ENCODE results near the gene TNS1. TPM values are rescaled to one million over a fixed set of nuclear protein-coding genes. Genes with fewer than 3 reads are reported as not detected.

TNS1 gene
- polyA plus RNA-seq, 1 experiment = 19.7 TPM

- Histone ChIP-seq H3K27ac (ENCODE audit: low read depth, low read length) (no peak overlapping the region), H3K4me3 (ENCODE audit: low read depth, low read length) (no peak overlapping the region), H3K27me3 (ENCODE audit: control insufficient read depth, insufficient read depth, low read length) (no peaks in the 10 kb centered on the region), H3K9me3 (ENCODE audit: control insufficient read depth, insufficient read depth, low read length) (no peaks in the 10 kb centered on the region)
- ChIA-PET POLR2A (interaction anchor here (1.2 kb wide), 1 partner anchor 34 kb away, joined by 3 read pairs; no protein-coding TSS in a partner anchor), CTCF (interaction anchor here (0.8 to 2.5 kb wide), 13 partner anchors 11 to 62 kb away, joined by 3 to 14 read pairs (median 5); no protein-coding TSS in a partner anchor)
- no peak for TF ChIP-seq CTCF (IDR thresholded peaks at IDR 0.05; ENCODE audit: low read depth, low read length)
- no peak for DNase-seq (ENCODE audit: low read depth, low spot score)
These were observed 70.8 kb downstream of the TNS1 start for GRCh38 chr2:217931846-217932560.

- DNase-seq (ENCODE audit: low read depth, low spot score) = no peak
These were observed 71.8 kb downstream of the TNS1 start for GRCh38 chr2:217930761-217931563.

GRCh38 chr2:217929757-217930707, 72.8 kb downstream of the TNS1 start:
- no peak for TF ChIP-seq CTCF (IDR thresholded peaks at IDR 0.05; ENCODE audit: low read depth, low read length)
- H3K4me3 ChIP-seq (ENCODE audit: low read depth, low read length) = no peak overlapping the region
- H3K9me3 ChIP-seq (ENCODE audit: control insufficient read depth, insufficient read depth, low read length) = no peaks in the 10 kb centered on the region
- no peak for DNase-seq (ENCODE audit: low read depth, low spot score)
- peak overlapping the region; percentile 21 for H3K27ac ChIP-seq (ENCODE audit: low read depth, low read length)
- H3K27me3 ChIP-seq (ENCODE audit: control insufficient read depth, insufficient read depth, low read length) = no peaks in the 10 kb centered on the region
- ChIA-PET CTCF (interaction anchor here (0.8 to 0.9 kb wide), 2 partner anchors 31 to 43 kb away, joined by 4 read pairs; no protein-coding TSS in a partner anchor), POLR2A (interaction anchor here (0.6 to 0.8 kb wide), 2 partner anchors 36 to 192 kb away, joined by 3 read pairs; no protein-coding TSS in a partner anchor)

More at GRCh38 chr2:217930761-217931563, 71.8 kb downstream of the TNS1 start:
- POLR2A ChIA-PET = interaction anchor here (0.6 kb wide), 1 partner anchor 193 kb away, joined by 3 read pairs; no protein-coding TSS in a partner anchor
- Histone ChIP-seq H3K4me3 (ENCODE audit: low read depth, low read length) (no peak overlapping the region), H3K9me3 (ENCODE audit: control insufficient read depth, insufficient read depth, low read length) (no peaks in the 10 kb centered on the region), H3K27ac (ENCODE audit: low read depth, low read length) (peak overlapping the region; percentile 21), H3K27me3 (ENCODE audit: control insufficient read depth, insufficient read depth, low read length) (no peaks in the 10 kb centered on the region)
- CTCF ChIA-PET = no interaction called here
- no peak for TF ChIP-seq CTCF (IDR thresholded peaks at IDR 0.05; ENCODE audit: low read depth, low read length)

GRCh38 chr2:217929272-217929671, 73.5 kb downstream of the TNS1 start:
- H3K27ac ChIP-seq (ENCODE audit: low read depth, low read length) = peak overlapping the region; percentile 21
- no peak for DNase-seq (ENCODE audit: low read depth, low spot score)
- ChIA-PET POLR2A (no interaction called here), CTCF (interaction anchor here (0.8 kb wide), 1 partner anchor 30 kb away, joined by 4 read pairs; no protein-coding TSS in a partner anchor)
- no peaks in the 10 kb centered on the region for H3K9me3 ChIP-seq (ENCODE audit: control insufficient read depth, insufficient read depth, low read length)
- no peak for TF ChIP-seq CTCF (IDR thresholded peaks at IDR 0.05; ENCODE audit: low read depth, low read length)
- no peaks in the 10 kb centered on the region for H3K27me3 ChIP-seq (ENCODE audit: control insufficient read depth, insufficient read depth, low read length)
- no peak overlapping the region for H3K4me3 ChIP-seq (ENCODE audit: low read depth, low read length)

Measured in AG04450 (cell line).